DND-41 (cell line): ENCODE results near the gene REV3L.

ENCODE experiments used
- ATAC-seq: fragments of 200-7000 bp; cut with Tn5 transposase; 3 replicates; pipeline ENCODE4 v1.9.1; 2021; ENCODE audit warnings: low read depth; ENCODE audit not compliant: insufficient read depth
- DNase-seq: peaks from one replicate; pipeline ENCODE4 v3.0.0-alpha.2; 2020
- H2AFZ ChIP-seq: 2 replicates; pipeline ENCODE4 v1.6.0; 2012; ENCODE audit warnings: low read depth, low read length
- H3K27ac ChIP-seq: 2 replicates; pipeline ENCODE4 v1.5.1; 2012; ENCODE audit warnings: low read length, inconsistent platforms
- H3K27me3 ChIP-seq: fragments of 200-600 bp; sonication (generic); 2 replicates; pipeline ENCODE4 v1.6.0; 2012; ENCODE audit warnings: low read length, mild to moderate bottlenecking, inconsistent platforms; ENCODE audit not compliant: insufficient read depth, poor library complexity
- H3K36me3 ChIP-seq: 2 replicates; pipeline ENCODE4 v1.5.1; 2012; ENCODE audit warnings: low read length, inconsistent platforms; ENCODE audit not compliant: insufficient read depth
- H3K4me1 ChIP-seq: 2 replicates; pipeline ENCODE4 v1.5.1; 2012; ENCODE audit warnings: mild to moderate bottlenecking, low read length; ENCODE audit not compliant: insufficient read depth
- H3K4me2 ChIP-seq: 2 replicates; pipeline ENCODE4 v1.6.0; 2012; ENCODE audit warnings: mild to moderate bottlenecking, moderate library complexity, low read length, inconsistent platforms; ENCODE audit not compliant: insufficient read depth
- H3K4me3 ChIP-seq, 2 experiments: fragments of 200-600 bp in 1 of 2; shearing (Covaris generic) in 1 of 2; 2 replicates each; pipeline ENCODE4 v1.5.1; 2012 to 2016; ENCODE audit warnings: inconsistent platforms in 2 of 2, low read length in 2 of 2, mild to moderate bottlenecking in 2 of 2, low read depth in 1 of 2, moderate library complexity in 1 of 2
- H3K79me2 ChIP-seq: 2 replicates; pipeline ENCODE4 v1.6.0; 2012; ENCODE audit warnings: low read length, inconsistent platforms; ENCODE audit not compliant: insufficient read depth
- H3K9ac ChIP-seq: 2 replicates; pipeline ENCODE4 v1.6.0; 2012; ENCODE audit warnings: low read depth, mild to moderate bottlenecking, inconsistent platforms, low read length, moderate library complexity
- H3K9me3 ChIP-seq: 2 replicates; pipeline ENCODE4 v1.5.1; 2012; ENCODE audit warnings: low read length, moderate library complexity, mild to moderate bottlenecking, inconsistent platforms; ENCODE audit not compliant: insufficient read depth, severe bottlenecking
- H4K20me1 ChIP-seq: 2 replicates; pipeline ENCODE4 v1.6.0; 2012; ENCODE audit warnings: low read length; ENCODE audit not compliant: insufficient read depth
- CTCF ChIP-seq: IDR thresholded peaks from 2 replicates; pipeline ENCODE4 v1.5.1; 2012; ENCODE audit warnings: borderline replicate concordance, low read length, moderate library complexity, mild to moderate bottlenecking; ENCODE audit not compliant: poor library complexity, severe bottlenecking; ENCODE audit errors: extremely low read depth
- EZH2 ChIP-seq: IDR thresholded peaks from 3 replicates; pipeline ENCODE4 v1.6.1; 2012; ENCODE audit warnings: borderline replicate concordance, low read depth, mild to moderate bottlenecking, moderate library complexity, low read length, inconsistent platforms; ENCODE audit not compliant: severe bottlenecking

REV3L gene

GRCh38 chr6:111276736-111277135 is 206.3 kb downstream of the REV3L start:
- H4K20me1 ChIP-seq: no peaks in the 10 kb centered on the region
- H3K79me2 ChIP-seq: 0 out of 2 replicates have a peak, but pooled peaks cover 5% of the 10 kb centered on the region
- no peak for DNase-seq
- H3K9ac ChIP-seq: no peak overlapping the region
- no peak for TF ChIP-seq EZH2
- TF ChIP-seq CTCF: no peak
- H3K4me3 ChIP-seq: no peak overlapping the region
- no peak overlapping the region for H3K27ac ChIP-seq
- ATAC-seq: no peak
- H3K27me3 ChIP-seq: no peaks in the 10 kb centered on the region
- H3K4me1 ChIP-seq: no peaks in the 10 kb centered on the region
- no peak overlapping the region for H2AFZ ChIP-seq
- H3K4me2 ChIP-seq: no peak overlapping the region
- H3K36me3 ChIP-seq: peaks cover 74% of the 10 kb centered on the region
- peaks cover 18% of the 10 kb centered on the region for H3K9me3 ChIP-seq

GRCh38 chr6:111276335-111276734 is 206.7 kb downstream of the REV3L start:
- H3K4me3 ChIP-seq: no peak overlapping the region
- TF ChIP-seq EZH2 (no peak), CTCF (no peak)
- 0 out of 2 replicates have a peak, but pooled peaks cover 5% of the 10 kb centered on the region for H3K79me2 ChIP-seq
- no peak overlapping the region for H2AFZ ChIP-seq
- H3K27ac ChIP-seq: no peak overlapping the region
- DNase-seq (no peak), ATAC-seq (no peak)
- H3K36me3 ChIP-seq: peaks cover 74% of the 10 kb centered on the region
- no peaks in the 10 kb centered on the region for H3K4me1 ChIP-seq
- H3K27me3 ChIP-seq: no peaks in the 10 kb centered on the region
- peaks cover 18% of the 10 kb centered on the region for H3K9me3 ChIP-seq
- no peak overlapping the region for H3K9ac ChIP-seq
- no peak overlapping the region for H3K4me2 ChIP-seq
- H4K20me1 ChIP-seq: no peaks in the 10 kb centered on the region

DNA sequence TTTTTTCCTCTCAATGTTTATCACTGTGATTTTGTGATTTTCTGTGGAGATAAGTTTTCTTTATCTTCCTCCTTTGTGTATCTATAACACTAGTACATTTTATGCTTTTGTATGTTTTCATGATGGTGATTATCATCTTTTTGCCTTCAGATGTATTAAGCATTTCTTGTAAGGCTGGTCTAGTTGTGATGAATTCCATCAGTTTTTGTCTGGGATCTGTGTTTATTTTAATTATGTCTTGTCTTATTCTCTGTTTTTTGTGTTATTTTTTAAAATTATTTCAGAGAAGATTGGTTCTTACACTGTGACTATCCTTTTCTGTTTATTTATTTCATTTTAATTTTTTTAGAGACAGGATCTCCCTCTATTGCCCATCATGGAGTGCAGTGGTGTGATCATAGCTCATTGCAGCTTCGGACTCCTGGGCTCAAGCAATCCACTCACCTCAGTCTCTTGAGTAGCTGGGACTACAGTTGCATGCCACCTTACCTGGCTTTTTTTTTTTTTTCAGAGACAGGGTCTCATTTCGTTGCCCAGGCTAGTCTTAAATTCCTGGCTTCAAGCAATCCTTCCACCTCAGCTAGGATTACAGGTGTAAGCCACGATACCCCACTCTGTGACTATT is 208.3 kb downstream of the REV3L start:
- H3K4me2 ChIP-seq: no peak overlapping the region
- no peak overlapping the region for H2AFZ ChIP-seq
- TF ChIP-seq EZH2 (no peak), CTCF (no peak)
- H3K4me3 ChIP-seq: no peak overlapping the region
- no peak overlapping the region for H3K9ac ChIP-seq
- H3K79me2 ChIP-seq: 0 out of 2 replicates have a peak, but pooled peaks cover 5% of the 10 kb centered on the region
- no peaks in the 10 kb centered on the region for H3K4me1 ChIP-seq
- DNase-seq (no peak), ATAC-seq (no peak)
- no peak overlapping the region for H3K27ac ChIP-seq
- H4K20me1 ChIP-seq: no peaks in the 10 kb centered on the region
- H3K27me3 ChIP-seq: no peaks in the 10 kb centered on the region
- H3K9me3 ChIP-seq: peaks cover 18% of the 10 kb centered on the region
- H3K36me3 ChIP-seq: peaks cover 73% of the 10 kb centered on the region

- no peak overlapping the region for H2AFZ ChIP-seq
- ATAC-seq (no peak), DNase-seq (no peak)
- H3K27me3 ChIP-seq: no peaks in the 10 kb centered on the region
- 0 out of 2 replicates have a peak, but pooled peaks cover 5% of the 10 kb centered on the region for H3K79me2 ChIP-seq
- H3K4me3 ChIP-seq: no peak overlapping the region
- H3K36me3 ChIP-seq: peaks cover 68% of the 10 kb centered on the region
- no peaks in the 10 kb centered on the region for H3K4me1 ChIP-seq
- H3K9me3 ChIP-seq: peaks cover 14% of the 10 kb centered on the region
- no peak overlapping the region for H3K4me2 ChIP-seq
- no peak overlapping the region for H3K9ac ChIP-seq
- TF ChIP-seq EZH2: no peak
- TF ChIP-seq CTCF: no peak
- no peaks in the 10 kb centered on the region for H4K20me1 ChIP-seq
- H3K27ac ChIP-seq: no peak overlapping the region
Measured at GRCh38 chr6:111270121-111270520, 212.9 kb downstream of the REV3L start.
